ENCODE data around the gene CDK5. TPM values are rescaled to one million over a fixed set of nuclear protein-coding genes. Genes with fewer than 3 reads are reported as not detected.

Gene CDK5
- total and polyA plus RNA-seq, 10 of the 15 experiments (the other 5 are each of a cell fraction or from before 2014, with no cell fraction given): 1.5 to 33.4 (median 21.6) TPM

DNA sequence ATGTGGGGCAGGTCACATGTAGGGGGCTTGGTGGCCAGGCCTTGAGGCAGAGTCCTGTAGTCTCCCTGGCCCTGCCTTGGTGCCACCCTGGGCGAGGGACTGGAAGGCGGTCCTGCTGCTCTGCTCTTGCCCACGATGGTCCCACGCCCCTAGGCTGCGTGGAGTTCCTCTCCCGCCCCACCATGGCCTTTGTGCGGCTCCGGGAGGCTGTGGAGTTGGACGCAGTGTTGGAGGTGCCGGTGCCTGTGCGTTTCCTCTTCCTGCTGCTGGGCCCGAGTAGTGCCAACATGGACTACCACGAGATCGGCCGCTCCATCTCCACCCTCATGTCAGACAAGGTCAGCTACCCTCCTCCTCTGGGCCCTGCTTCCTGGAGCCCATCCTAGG, 12.9 kb upstream of the CDK5 start:
- H3K36me3 ChIP-seq (ENCODE audit: control insufficient read depth in 2 of 2, insufficient read depth in 2 of 2, low read length in 1 of 2): peaks cover 11 to 30% of the 10 kb centered on the region in 2 experiments; a peak in 3 of 4 replicates
- 95% methylated on average over 15 of the region's 15 CpGs for WGBS (ENCODE audit: insufficient coverage, insufficient replicate concordance, low lambda C conversion rate, missing lambda C conversion rate)
- no peak for FAIRE-seq

More for the DNA sequence above, 12.9 kb upstream of the CDK5 start:
- no peaks in the 10 kb centered on the region for H3K9me3 ChIP-seq (replicated peaks; ENCODE audit: control insufficient read depth, insufficient read depth, low read length)
- H3K4me3 ChIP-seq: no peak overlapping the region
- H4K20me1 ChIP-seq (ENCODE audit: control insufficient read depth, insufficient read depth): no peaks in the 10 kb centered on the region
- H3K9ac ChIP-seq (ENCODE audit: control insufficient read depth, insufficient read depth, low read length): no peak overlapping the region
- ChIA-PET SMC1A (ENCODE audit: uncharacterized antibody, unreplicated experiment) (no interaction called here), RAD21 (ENCODE audit: unreplicated experiment) (no interaction called here), POLR2A (no interaction called here), CTCF (no interaction called here)
- H3K27ac ChIP-seq (ENCODE audit: control insufficient read depth, insufficient read depth): no peak overlapping the region
- in situ Hi-C loops (cut with MboI) (no loop called here), intact Hi-C loops (cut with micrococcal nuclease; ENCODE audit: unreplicated experiment) (no loop called here)
- no peaks in the 10 kb centered on the region for H3K79me2 ChIP-seq (ENCODE audit: control insufficient read depth, insufficient read depth, low read length)
- no peak overlapping the region for H2AFZ ChIP-seq (ENCODE audit: control insufficient read depth, low read depth, low read length)
- BruUV-seq (replicated peaks): no TSS peak
- TF ChIP-seq IKZF1 (conservative IDR thresholded peaks at IDR 0.05): no peak
- no peak; the same call in 1 of the 2 replicates for TF ChIP-seq POLR2A (IDR thresholded peaks at IDR 0.05; ENCODE audit: low read depth, low read length)
- no peak for TF ChIP-seq ZNF207 (IDR thresholded peaks at IDR 0.05; ENCODE audit: borderline replicate concordance)
- TF ChIP-seq, protein P1, sequence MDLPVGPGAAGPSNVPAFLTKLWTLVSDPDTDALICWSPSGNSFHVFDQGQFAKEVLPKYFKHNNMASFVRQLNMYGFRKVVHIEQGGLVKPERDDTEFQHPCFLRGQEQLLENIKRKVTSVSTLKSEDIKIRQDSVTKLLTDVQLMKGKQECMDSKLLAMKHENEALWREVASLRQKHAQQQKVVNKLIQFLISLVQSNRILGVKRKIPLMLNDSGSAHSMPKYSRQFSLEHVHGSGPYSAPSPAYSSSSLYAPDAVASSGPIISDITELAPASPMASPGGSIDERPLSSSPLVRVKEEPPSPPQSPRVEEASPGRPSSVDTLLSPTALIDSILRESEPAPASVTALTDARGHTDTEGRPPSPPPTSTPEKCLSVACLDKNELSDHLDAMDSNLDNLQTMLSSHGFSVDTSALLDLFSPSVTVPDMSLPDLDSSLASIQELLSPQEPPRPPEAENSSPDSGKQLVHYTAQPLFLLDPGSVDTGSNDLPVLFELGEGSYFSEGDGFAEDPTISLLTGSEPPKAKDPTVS (IDR thresholded peaks at IDR 0.05; ENCODE audit: low read depth, low read length): no peak
- TF ChIP-seq RFX5 (IDR thresholded peaks at IDR 0.05; ENCODE audit: low read depth, low read length): no peak
- no peak for TF ChIP-seq ZNF622 (IDR thresholded peaks at IDR 0.05)
- TF ChIP-seq ESRRA (IDR thresholded peaks at IDR 0.05; ENCODE audit: low read length): no peak
- no peak for TF ChIP-seq MEF2A (IDR thresholded peaks at IDR 0.05; ENCODE audit: insufficient read depth, low read depth, low read length)
- TF ChIP-seq NR2C2 (IDR thresholded peaks at IDR 0.05; ENCODE audit: borderline replicate concordance, control insufficient read depth, insufficient read length, low read depth): no peak
- TF ChIP-seq YY1 (IDR thresholded peaks at IDR 0.05; ENCODE audit: low read depth, low read length): no peak
- no peak for TF ChIP-seq GABPA (IDR thresholded peaks at IDR 0.05; ENCODE audit: low read depth)
- TF ChIP-seq, protein P2, sequence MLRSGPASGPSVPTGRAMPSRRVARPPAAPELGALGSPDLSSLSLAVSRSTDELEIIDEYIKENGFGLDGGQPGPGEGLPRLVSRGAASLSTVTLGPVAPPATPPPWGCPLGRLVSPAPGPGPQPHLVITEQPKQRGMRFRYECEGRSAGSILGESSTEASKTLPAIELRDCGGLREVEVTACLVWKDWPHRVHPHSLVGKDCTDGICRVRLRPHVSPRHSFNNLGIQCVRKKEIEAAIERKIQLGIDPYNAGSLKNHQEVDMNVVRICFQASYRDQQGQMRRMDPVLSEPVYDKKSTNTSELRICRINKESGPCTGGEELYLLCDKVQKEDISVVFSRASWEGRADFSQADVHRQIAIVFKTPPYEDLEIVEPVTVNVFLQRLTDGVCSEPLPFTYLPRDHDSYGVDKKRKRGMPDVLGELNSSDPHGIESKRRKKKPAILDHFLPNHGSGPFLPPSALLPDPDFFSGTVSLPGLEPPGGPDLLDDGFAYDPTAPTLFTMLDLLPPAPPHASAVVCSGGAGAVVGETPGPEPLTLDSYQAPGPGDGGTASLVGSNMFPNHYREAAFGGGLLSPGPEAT (IDR thresholded peaks at IDR 0.05; ENCODE audit: low read depth): no peak
- TF ChIP-seq SMAD1 (IDR thresholded peaks at IDR 0.05; ENCODE audit: low read depth, partially characterized antibody): no peak
- no peak for TF ChIP-seq RB1 (IDR thresholded peaks at IDR 0.05; ENCODE audit: borderline replicate concordance)
- TF ChIP-seq FOXK2 (IDR thresholded peaks at IDR 0.05): no peak
- TF ChIP-seq RELA (IDR thresholded peaks at IDR 0.05; ENCODE audit: borderline replicate concordance, partially characterized antibody): no peak
- no peak for TF ChIP-seq HDGF (IDR thresholded peaks at IDR 0.05)
- TF ChIP-seq BMI1 (IDR thresholded peaks at IDR 0.05; ENCODE audit: borderline replicate concordance): no peak
- no peaks in the 10 kb centered on the region for H3K27me3 ChIP-seq (replicated peaks in 1 of 2; ENCODE audit: control insufficient read depth in 2 of 2, insufficient read depth in 2 of 2, low read length in 1 of 2)
- DNase-seq (ENCODE audit: low read depth, low spot score) (no peak), ATAC-seq (no peak)
- H3K4me1 ChIP-seq (ENCODE audit: control insufficient read depth, insufficient read depth, low read length): no peaks in the 10 kb centered on the region
- no peak overlapping the region for H3K4me2 ChIP-seq (ENCODE audit: control insufficient read depth, insufficient read depth)
